GM12801 (cell line): Measurements from ENCODE around the gene FAM110A.

Experiments used
- TF ChIP-seq, protein P1 (sequence below): IDR thresholded peaks from one replicate; pipeline ENCODE4 v1.5.1; 2011; ENCODE audit warnings: control low read depth; ENCODE audit not compliant: insufficient read length; ENCODE audit errors: extremely low read depth

Gene FAM110A

GRCh38 chr20:828987-829386 is 4.5 kb upstream of the FAM110A start:
- TF ChIP-seq, protein P1, sequence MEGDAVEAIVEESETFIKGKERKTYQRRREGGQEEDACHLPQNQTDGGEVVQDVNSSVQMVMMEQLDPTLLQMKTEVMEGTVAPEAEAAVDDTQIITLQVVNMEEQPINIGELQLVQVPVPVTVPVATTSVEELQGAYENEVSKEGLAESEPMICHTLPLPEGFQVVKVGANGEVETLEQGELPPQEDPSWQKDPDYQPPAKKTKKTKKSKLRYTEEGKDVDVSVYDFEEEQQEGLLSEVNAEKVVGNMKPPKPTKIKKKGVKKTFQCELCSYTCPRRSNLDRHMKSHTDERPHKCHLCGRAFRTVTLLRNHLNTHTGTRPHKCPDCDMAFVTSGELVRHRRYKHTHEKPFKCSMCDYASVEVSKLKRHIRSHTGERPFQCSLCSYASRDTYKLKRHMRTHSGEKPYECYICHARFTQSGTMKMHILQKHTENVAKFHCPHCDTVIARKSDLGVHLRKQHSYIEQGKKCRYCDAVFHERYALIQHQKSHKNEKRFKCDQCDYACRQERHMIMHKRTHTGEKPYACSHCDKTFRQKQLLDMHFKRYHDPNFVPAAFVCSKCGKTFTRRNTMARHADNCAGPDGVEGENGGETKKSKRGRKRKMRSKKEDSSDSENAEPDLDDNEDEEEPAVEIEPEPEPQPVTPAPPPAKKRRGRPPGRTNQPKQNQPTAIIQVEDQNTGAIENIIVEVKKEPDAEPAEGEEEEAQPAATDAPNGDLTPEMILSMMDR, result no peak

GRCh38 chr20:829551-829950 is 4.0 kb upstream of the FAM110A start:
- TF ChIP-seq, protein P1, result no peak

- TF ChIP-seq, protein P1, result no peak
Observed at GRCh38 chr20:830011-830521, 3.4 kb upstream of the FAM110A start.

GRCh38 chr20:831251-831650 is 2.3 kb upstream of the FAM110A start:
- TF ChIP-seq, protein P1, result no peak

DNA sequence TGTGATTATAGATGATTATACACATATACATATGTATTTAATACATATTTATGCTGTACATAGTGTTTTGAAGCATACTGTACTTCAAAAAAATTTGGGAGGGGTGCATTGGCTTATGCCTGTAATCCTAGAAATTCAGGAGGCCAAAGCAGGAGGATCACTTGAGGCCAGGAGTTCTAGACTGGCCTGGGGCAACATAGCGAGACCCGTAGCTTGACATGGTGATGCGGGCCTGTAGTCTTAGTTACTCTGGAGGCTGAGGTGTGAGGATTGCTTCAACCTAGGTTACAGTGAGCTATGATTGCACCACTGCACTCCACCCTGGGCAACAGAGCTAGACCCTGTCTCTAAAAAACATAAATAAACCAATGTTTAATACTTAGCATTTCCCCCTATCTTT is 1.6 kb upstream of the FAM110A start:
- TF ChIP-seq, protein P1, result no peak

- TF ChIP-seq, protein P1, result no peak
Observed at GRCh38 chr20:833121-833449, 430 bp upstream of the FAM110A start.

- TF ChIP-seq, protein P1, result no peak
Observed at GRCh38 chr20:834151-834746, 734 bp downstream of the FAM110A start.
